AG10803 (cell line): ENCODE results near the gene DENND4A.

ENCODE experiments used
- DNase-seq: peaks from one replicate; pipeline ENCODE4 v3.0.0; 2010; ENCODE audit warnings: low read depth
- H3K4me3 ChIP-seq: 2 replicates; pipeline ENCODE4 v1.5.1; 2011; ENCODE audit warnings: mild to moderate bottlenecking, low read length, control low read depth
- TF ChIP-seq, protein P1 (sequence below): conservative IDR thresholded peaks from 2 replicates; pipeline ENCODE4 v1.5.1; 2011; ENCODE audit warnings: mild to moderate bottlenecking, low read length, control low read depth, inconsistent platforms

Gene DENND4A

DNA sequence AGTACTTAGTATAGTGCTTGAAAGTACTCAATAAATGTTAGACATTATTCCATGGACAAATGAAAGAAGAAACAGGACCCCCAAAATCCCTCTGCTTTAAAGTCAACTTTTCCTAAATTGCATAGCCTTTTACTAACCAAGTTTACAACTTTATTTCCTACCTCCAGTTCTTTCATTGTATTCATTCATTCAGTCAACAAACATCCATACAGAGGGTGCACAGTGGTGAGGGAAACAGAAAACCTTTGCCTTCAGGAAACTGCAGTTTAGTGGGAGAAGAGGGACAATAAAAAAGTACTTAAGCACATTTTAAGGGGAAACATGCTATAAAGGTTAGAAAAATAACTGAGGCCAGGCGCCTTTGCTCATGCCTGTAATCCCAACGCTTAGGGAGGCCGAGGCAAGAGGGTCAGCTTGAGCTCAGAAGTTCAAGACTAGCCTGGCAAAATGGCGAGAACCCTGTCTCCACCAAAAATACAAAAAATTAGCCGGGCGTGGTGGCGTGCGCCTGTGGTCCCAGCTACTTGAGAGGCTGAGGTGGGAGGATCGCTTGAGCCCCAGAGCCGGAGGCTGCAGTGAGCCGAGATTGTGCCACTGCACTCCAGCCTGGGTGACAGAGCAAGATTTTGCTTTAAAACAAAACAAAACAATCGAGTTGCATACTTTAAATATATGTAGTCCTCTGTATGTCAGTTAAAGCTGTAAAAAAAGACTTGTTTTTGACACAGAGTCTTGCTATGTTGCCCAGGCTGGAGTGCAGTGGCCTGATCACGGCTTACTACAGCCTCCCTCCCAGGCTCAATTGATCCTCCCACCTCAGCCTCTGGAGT is 1.1 kb upstream of the DENND4A start:
- no peak for DNase-seq
- TF ChIP-seq, protein P1, sequence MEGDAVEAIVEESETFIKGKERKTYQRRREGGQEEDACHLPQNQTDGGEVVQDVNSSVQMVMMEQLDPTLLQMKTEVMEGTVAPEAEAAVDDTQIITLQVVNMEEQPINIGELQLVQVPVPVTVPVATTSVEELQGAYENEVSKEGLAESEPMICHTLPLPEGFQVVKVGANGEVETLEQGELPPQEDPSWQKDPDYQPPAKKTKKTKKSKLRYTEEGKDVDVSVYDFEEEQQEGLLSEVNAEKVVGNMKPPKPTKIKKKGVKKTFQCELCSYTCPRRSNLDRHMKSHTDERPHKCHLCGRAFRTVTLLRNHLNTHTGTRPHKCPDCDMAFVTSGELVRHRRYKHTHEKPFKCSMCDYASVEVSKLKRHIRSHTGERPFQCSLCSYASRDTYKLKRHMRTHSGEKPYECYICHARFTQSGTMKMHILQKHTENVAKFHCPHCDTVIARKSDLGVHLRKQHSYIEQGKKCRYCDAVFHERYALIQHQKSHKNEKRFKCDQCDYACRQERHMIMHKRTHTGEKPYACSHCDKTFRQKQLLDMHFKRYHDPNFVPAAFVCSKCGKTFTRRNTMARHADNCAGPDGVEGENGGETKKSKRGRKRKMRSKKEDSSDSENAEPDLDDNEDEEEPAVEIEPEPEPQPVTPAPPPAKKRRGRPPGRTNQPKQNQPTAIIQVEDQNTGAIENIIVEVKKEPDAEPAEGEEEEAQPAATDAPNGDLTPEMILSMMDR = no peak
- H3K4me3 ChIP-seq = peak overlapping the region; percentile 95

DNA sequence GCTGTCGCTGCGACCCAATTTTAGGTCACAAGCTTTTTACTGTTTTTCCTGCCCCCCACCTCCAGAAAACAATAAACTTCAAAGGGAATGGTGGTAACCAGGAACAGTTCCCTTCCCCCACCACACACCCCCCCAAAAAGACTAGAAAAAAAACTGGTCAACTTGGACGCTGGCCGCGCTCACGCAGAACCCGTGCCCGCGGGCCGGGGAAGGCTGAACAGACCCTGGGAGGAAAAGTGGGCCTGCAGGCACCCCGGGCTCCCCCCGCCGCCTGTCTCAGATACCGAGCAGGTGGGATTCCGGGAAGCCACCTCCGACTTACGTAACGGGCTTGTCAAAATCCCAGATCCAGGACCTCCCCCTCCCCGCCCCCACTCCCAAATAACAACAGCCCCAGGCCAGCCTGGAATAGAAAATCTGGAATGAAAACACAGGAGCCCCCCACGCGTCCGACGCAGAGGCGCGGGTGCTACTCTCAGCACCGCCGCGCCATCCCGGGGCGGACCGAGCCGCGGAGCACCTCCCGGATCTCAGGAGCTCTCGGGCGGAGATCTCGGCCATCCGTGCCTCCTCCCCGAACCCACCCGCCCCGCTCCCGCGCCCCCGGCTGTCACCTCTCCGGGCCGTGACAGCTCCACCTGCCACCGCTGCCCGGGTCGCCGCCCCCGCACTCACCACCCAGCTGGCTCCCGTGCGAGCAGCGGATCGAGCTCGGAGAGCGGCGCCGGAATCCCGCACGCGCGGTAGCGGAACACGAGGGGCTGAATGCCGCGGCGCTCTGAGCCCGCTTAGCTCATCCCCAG is 557 bp downstream of the DENND4A start:
- DNase-seq = no peak
- peak overlapping the region; percentile 95 for H3K4me3 ChIP-seq
- TF ChIP-seq, protein P1 = no peak

DNA sequence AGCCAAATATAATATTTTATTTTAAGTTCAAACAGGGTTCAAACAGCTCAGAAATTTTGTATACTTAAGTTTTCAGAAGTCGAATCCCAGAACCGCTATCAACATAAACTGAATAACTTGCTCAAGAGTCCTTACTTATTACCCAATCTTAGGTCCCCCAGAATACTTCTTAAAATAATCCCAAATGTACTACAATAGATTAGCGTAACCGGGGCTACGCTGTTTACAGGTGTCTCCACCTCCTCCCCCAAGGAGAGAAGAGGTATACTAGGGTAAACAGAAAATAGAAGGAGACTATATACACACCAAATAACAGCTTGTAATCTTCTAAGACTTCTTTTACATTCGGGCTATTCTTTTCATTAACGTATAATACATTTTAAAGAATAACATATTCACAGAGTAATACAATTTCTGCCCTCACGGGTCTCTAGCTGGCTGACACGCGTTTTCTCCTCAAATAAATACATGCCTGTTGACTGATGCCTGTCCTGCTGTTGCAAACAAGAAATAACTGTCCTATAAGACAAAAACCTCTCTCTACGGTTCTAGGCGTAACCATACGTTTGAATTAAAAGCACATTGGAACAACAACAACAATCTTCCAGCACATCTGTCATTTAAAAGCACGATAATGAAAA is 1.3 kb downstream of the DENND4A start:
- H3K4me3 ChIP-seq = peak overlapping the region; percentile 95
- DNase-seq = no peak
- TF ChIP-seq, protein P1 = no peak

DNA sequence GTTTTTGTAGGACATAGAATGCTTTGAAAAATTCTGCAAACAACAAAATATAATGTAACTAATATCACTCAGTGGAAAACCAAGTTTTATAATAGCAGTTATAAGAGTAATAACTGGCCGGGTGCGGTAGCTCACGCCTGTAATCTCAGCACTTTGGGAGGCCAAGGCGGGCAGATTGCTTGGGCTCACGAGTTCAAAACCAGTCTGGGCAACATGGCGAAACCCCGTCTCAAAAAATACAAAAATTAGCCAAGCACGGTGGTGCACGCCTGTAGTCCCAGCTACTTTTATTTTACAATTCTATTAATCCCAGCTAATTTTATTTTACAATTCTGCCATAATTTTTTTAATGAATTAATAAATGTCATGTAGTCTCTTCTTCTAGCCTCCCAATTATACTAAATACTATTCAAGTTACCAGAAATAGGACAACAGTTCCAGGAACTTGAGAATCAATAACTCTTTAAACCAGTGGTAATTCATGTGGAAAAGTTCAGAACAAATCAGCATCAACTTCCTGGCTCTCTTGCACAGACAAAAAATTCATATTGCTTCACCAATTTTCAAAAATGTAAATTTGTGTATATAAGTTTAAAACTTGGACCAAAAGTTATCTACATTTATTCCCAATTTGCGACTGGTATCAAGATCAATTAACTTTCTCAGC is 2.2 kb downstream of the DENND4A start:
- TF ChIP-seq, protein P1 = no peak
- H3K4me3 ChIP-seq = no peak overlapping the region
- no peak for DNase-seq

DNA sequence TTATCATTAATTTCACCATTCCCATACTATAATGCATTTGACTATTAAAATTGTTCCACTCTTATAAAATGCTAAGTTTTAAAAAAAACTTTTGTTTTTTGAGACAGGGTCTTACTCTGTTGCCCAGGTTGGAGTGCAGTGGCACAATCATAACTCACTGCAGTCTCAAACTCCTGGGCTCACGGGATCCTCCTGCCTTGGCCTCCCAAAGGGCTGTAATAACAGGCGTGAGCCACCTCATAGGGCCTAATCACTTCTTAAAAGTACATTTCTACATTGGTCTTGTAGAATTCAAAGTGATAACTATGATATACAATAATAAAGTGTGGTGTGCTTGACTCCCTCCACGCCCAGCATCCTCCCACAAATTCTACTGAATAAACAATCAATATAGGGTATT is 3.0 kb downstream of the DENND4A start:
- no peak overlapping the region for H3K4me3 ChIP-seq
- TF ChIP-seq, protein P1 = no peak
- no peak for DNase-seq

DNA sequence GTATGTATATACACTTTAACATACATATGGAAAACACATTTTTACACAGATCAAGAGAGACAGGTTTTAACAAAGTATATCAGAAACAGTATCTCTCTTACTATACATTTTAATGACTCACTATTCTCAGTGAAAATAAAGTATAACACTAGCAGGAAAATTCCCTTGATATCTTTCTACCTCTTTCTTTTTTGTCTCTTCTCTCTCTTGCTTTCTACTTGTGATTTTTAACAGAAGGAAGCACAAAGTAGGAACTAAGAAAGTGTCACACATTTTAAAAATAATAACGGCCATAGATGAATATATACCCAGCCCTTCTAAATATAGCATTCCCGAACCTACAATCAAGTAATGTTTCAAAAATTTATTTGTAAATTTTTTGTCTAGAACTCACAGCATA is 4.8 kb downstream of the DENND4A start:
- no peak for DNase-seq
- no peak overlapping the region for H3K4me3 ChIP-seq
- TF ChIP-seq, protein P1 = no peak
